Metanephros (tissue), 2 donors: ENCODE measurements around the gene SETD2. TPM values are rescaled to one million over a fixed set of nuclear protein-coding genes. Genes with fewer than 3 reads are reported as not detected.

Source experiments
- small RNA-seq: library from RNA; depleted of rRNA; stranded (forward); fragments of <200 nt; gene quantifications from one replicate; pipeline ENCODE3, GENCODE V24; 2014; ENCODE audit warnings: low replicate concordance
- total RNA-seq: library from RNA; depleted of rRNA; stranded (reverse); fragments of >200 nt; gene quantifications from one replicate; pipeline ENCODE4 v1.2.3, GENCODE V29; 2014

SETD2 gene, protein sequence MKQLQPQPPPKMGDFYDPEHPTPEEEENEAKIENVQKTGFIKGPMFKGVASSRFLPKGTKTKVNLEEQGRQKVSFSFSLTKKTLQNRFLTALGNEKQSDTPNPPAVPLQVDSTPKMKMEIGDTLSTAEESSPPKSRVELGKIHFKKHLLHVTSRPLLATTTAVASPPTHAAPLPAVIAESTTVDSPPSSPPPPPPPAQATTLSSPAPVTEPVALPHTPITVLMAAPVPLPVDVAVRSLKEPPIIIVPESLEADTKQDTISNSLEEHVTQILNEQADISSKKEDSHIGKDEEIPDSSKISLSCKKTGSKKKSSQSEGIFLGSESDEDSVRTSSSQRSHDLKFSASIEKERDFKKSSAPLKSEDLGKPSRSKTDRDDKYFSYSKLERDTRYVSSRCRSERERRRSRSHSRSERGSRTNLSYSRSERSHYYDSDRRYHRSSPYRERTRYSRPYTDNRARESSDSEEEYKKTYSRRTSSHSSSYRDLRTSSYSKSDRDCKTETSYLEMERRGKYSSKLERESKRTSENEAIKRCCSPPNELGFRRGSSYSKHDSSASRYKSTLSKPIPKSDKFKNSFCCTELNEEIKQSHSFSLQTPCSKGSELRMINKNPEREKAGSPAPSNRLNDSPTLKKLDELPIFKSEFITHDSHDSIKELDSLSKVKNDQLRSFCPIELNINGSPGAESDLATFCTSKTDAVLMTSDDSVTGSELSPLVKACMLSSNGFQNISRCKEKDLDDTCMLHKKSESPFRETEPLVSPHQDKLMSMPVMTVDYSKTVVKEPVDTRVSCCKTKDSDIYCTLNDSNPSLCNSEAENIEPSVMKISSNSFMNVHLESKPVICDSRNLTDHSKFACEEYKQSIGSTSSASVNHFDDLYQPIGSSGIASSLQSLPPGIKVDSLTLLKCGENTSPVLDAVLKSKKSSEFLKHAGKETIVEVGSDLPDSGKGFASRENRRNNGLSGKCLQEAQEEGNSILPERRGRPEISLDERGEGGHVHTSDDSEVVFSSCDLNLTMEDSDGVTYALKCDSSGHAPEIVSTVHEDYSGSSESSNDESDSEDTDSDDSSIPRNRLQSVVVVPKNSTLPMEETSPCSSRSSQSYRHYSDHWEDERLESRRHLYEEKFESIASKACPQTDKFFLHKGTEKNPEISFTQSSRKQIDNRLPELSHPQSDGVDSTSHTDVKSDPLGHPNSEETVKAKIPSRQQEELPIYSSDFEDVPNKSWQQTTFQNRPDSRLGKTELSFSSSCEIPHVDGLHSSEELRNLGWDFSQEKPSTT (N-terminal part only)
- total RNA-seq, result 66.4 TPM

DNA sequence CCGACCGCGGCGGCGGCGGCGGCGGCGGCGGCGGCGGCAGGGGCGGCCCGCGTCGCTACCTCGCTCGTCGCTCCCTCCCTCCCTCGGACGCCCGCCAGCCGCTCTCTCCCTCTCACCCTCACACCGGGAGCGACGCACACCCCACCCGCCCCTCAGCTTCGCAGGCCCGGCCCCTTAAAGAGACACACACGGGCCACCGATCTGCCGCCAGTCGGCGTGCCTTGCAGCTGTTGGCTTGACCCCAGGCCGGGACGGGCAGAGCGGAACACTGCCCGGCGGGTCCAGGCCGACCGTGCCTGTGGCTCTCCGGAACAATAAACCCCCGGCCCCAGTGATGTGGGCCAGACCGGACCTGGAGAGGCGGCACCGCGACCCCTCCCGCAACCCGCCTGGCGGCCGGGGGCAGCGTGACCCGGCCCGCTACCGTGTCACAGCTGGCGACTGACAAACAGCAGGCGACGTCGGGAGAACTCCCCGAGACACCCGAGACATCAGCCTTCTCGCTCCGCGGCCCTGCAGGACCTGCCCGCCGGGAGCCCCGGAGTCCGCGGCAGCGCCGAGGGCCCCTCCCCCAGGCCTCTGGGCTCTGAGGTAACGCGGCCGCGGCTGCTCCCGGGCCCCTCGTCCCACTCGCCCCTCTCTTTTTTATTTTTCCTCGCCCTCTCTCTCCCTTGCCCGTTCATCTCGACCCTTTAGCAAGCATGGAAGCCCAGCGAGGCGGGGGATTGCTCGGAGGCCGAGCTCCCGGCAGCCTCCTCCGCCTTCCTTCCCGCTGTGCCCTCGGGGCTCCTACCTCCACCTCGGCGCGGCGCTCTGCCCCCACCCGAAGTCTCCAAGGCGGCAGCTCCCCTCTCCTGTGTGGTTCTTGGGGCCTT lies at the start of gene SETD2:
SETD2 (minus strand) TSS at position 107 of the 875 bp plus-strand sequence. CDS start 189 bp downstream, outside the sequence.

DNA sequence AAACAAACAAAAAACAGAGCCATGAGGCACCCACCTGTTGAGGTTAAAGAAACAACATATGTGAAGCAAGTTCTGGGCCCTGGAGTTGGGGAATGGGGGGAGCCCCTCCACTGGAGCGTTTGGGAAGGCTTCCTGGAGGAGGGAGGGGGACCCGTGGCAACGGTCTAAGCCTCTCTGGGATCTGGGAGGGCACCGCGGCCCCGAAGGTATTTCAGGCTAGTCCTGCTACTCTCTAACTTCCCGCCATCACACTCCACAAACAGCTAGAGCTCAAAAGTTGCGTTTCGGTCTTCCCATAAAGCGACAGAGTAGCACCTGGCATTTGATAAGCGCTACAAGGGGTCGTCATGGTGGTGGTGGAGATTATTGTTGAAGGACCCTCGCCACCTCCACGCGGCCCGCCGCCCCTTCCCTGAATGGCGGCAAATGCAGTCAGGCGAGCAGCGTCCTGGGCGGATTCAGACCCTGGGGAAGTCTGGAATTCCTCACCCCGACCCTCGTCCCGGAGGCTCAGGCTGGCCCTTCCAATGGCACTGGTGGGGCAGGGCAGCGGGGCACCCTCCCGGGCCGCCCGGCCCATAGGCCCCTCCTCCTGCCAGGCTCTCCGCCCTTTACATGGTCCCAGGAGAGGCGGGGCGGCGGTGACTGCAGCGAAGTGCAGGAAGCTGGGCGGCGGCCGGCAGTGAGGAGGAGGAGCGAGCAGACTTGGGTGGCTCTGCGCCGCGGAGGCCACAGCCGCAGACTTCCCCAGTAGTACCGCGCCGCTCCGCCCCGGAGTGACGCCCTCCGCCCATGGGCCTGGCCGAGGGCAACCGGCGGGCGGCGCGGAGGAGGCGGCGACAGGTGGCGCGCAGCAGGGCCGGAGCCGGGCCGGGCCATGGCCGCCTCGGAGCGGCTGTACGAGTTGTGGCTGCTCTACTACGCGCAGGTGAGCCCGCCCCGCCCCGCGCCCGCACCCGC lies 184.6 kb downstream of the SETD2 start, which contains the start of gene NBEAL2:
NBEAL2 (plus strand) TSS at position 682 of the 960 bp plus-strand sequence; CDS start at position 878, 196 bp downstream.

DNA sequence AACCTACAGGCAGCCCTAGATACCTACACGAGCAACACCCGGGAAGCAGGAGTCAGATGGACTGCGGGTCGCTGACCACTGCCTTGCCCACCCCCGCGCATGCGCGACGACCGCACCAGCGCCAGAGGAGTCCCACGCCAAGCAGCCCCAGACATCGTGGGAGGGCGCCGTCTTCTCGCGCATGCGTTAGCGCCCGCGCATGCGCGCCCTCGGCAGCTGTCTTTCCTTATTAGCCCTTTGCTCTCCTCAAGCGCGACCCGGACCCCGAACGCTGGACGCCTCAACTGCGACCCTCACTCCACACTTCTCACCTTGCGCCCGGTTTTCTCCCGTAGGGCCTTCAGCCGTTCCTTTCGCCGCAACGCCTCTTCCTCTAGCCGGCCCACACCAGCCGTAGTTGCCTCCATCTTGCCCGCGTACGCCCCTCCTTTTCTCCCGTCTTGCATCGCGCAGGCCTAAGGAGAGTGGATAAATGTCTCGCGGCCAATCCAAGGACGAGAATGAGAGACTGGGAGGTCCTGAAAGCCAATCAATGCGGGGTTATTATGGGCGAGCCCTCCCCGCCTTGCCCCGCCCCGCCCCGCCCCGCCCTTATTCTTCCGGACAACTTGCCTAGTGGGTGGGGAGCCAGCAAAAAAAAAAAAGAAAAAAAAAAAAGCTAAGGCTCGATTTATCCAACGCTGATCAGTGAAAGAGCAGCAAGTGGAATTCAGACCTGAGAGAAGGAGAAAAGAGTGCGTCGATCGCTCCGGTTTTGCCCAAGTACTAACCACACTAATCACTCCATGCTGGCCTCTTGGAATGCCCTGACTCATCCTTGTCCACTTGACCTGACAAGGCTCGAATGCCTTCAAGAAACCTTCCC lies 187.4 kb downstream of the SETD2 start, which contains the start of gene CCDC12:
CCDC12 (minus strand) TSS at position 420 of the 865 bp plus-strand sequence; CDS start at position 407, 13 bp downstream.

Small RNA genes lying within 50 kb of the gene (small RNA-seq; reads per million reads assigned to genes)
- gene MRPL57P3, result not detected

Other genes with a start within 250 kb of the SETD2 start
- 28.1 TPM for gene CCDC12, start 187.4 kb downstream of the SETD2 start, total RNA-seq
- gene NBEAL2, start 184.4 kb downstream of the SETD2 start, total RNA-seq, result 39.9 TPM
- 19.4 TPM for gene KIF9, start 118.7 kb upstream of the SETD2 start, total RNA-seq
- gene KLHL18, start 118.8 kb upstream of the SETD2 start, total RNA-seq, result 14.6 TPM
- 25.9 TPM for gene PTPN23, start 216.9 kb upstream of the SETD2 start, total RNA-seq